SU-DHL-6 (cell line): ENCODE results near the gene AJM1.

ENCODE experiments used
- H2AFZ ChIP-seq: fragments of 200-600 bp; sonication (generic); 2 replicates; pipeline ENCODE4 v1.6.1; 2014; ENCODE audit warnings: low read depth, mild to moderate bottlenecking, moderate library complexity, mixed read lengths, antibody characterized with exemption, low read length; ENCODE audit not compliant: severe bottlenecking
- H3F3A ChIP-seq: fragments of 200-600 bp; shearing (Covaris generic); 2 replicates; pipeline ENCODE4 v1.6.0; 2016; ENCODE audit warnings: antibody characterized with exemption, mild to moderate bottlenecking; ENCODE audit not compliant: insufficient read depth
- H3K27ac ChIP-seq: fragments of 200-600 bp; sonication (generic); 2 replicates; pipeline ENCODE4 v1.5.1; 2016; ENCODE audit warnings: low read depth, mild to moderate bottlenecking, low read length, moderate library complexity, mixed read lengths
- H3K27me3 ChIP-seq: fragments of 200-600 bp; sonication (generic), shearing (Covaris generic); 2 replicates; pipeline ENCODE4 v1.6.0; 2014; ENCODE audit warnings: mild to moderate bottlenecking, low read length
- H3K36me3 ChIP-seq: fragments of 200-600 bp; sonication (generic); 2 replicates; pipeline ENCODE4 v1.6.1; 2014; ENCODE audit warnings: mild to moderate bottlenecking, low read length, mixed read lengths
- H3K4me2 ChIP-seq: fragments of 300-600, 200-600 bp; shearing (Covaris generic), sonication (generic); 2 replicates; pipeline ENCODE4 v1.6.0; 2014; ENCODE audit warnings: low read length, low read depth, mild to moderate bottlenecking; ENCODE audit not compliant: poor library complexity, severe bottlenecking
- H3K4me3 ChIP-seq: fragments of 200-600 bp; sonication (generic); 2 replicates; pipeline ENCODE4 v1.5.1; 2014; ENCODE audit warnings: antibody characterized with exemption, low read length, mild to moderate bottlenecking, mixed read lengths; ENCODE audit not compliant: insufficient read depth, poor library complexity, severe bottlenecking
- H3K79me2 ChIP-seq: fragments of 200-600 bp; sonication (generic); 2 replicates; pipeline ENCODE4 v1.6.1; 2014; ENCODE audit warnings: mild to moderate bottlenecking, low read length, moderate library complexity; ENCODE audit not compliant: insufficient read depth
- H3K9ac ChIP-seq: fragments of 200-600 bp; sonication (generic); 2 replicates; pipeline ENCODE4 v1.7.0; 2014; ENCODE audit warnings: mild to moderate bottlenecking, low read length
- H3K9me2 ChIP-seq: fragments of 200-600 bp; sonication (generic); replicated peaks from 2 replicates; pipeline ENCODE4 v1.6.1; 2014; ENCODE audit warnings: low read length; ENCODE audit not compliant: insufficient read depth
- H3K9me3 ChIP-seq: fragments of 200-600 bp; sonication (generic); 2 replicates; pipeline ENCODE4 v1.6.1; 2014; ENCODE audit warnings: low read length, mixed read lengths; ENCODE audit not compliant: insufficient read depth
- H4K20me1 ChIP-seq: fragments of 200-600 bp; sonication (generic); 2 replicates; pipeline ENCODE4 v1.6.1; 2014; ENCODE audit warnings: low read depth, mild to moderate bottlenecking, antibody characterized with exemption, low read length, moderate library complexity, mixed read lengths
- CTCF ChIP-seq: fragments of 200-600 bp; sonication (generic); IDR thresholded peaks from one replicate; pipeline ENCODE4 v1.5.1; 2017; ENCODE audit warnings: antibody characterized with exemption, mild to moderate bottlenecking, low read length, moderate library complexity; ENCODE audit not compliant: insufficient read depth, poor library complexity, severe bottlenecking
- EZH2phosphoT487 ChIP-seq: fragments of 200-600 bp; sonication (generic), shearing (Covaris generic); conservative IDR thresholded peaks from 2 replicates; pipeline ENCODE4 v1.6.1; 2018; ENCODE audit warnings: mild to moderate bottlenecking, antibody characterized with exemption, low read length, moderate library complexity, mixed read lengths

The AJM1 gene

GRCh38 chr9:136803551-136804508 lies 38.4 kb upstream of the AJM1 start:
- Histone ChIP-seq H3K27me3 (no peaks in the 10 kb centered on the region), H3K9me3 (no peaks in the 10 kb centered on the region), H3K9ac (no peak overlapping the region), H3K4me2 (no peak overlapping the region), H3K9me2 (no peaks in the 10 kb centered on the region), H3K4me3 (no peak overlapping the region), H2AFZ (no peak overlapping the region), H4K20me1 (no peaks in the 10 kb centered on the region), H3K27ac (no peak overlapping the region), H3K79me2 (peaks cover 14% of the 10 kb centered on the region), H3F3A (no peaks in the 10 kb centered on the region), H3K36me3 (no peaks in the 10 kb centered on the region)
- TF ChIP-seq CTCF (no peak), EZH2phosphoT487 (no peak)

GRCh38 chr9:136804509-136805206 lies 37.6 kb upstream of the AJM1 start:
- no peaks in the 10 kb centered on the region for H3F3A ChIP-seq
- peaks cover 1% of the 10 kb centered on the region; the same call in 1 of the 2 replicates for H4K20me1 ChIP-seq
- no peaks in the 10 kb centered on the region for H3K27me3 ChIP-seq
- no peaks in the 10 kb centered on the region for H3K9me2 ChIP-seq
- H3K36me3 ChIP-seq: peaks cover 3% of the 10 kb centered on the region
- no peak overlapping the region for H3K4me3 ChIP-seq
- peaks cover 23% of the 10 kb centered on the region for H3K79me2 ChIP-seq
- no peaks in the 10 kb centered on the region for H3K9me3 ChIP-seq
- no peak overlapping the region for H3K27ac ChIP-seq
- TF ChIP-seq EZH2phosphoT487: no peak
- no peak for TF ChIP-seq CTCF
- no peak overlapping the region for H3K9ac ChIP-seq
- no peak overlapping the region for H3K4me2 ChIP-seq
- H2AFZ ChIP-seq: no peak overlapping the region

GRCh38 chr9:136805207-136805740 lies 37.0 kb upstream of the AJM1 start:
- Histone ChIP-seq H3F3A (no peaks in the 10 kb centered on the region), H3K9me2 (no peaks in the 10 kb centered on the region), H3K4me3 (no peak overlapping the region), H3K27me3 (no peaks in the 10 kb centered on the region), H4K20me1 (peaks cover 3% of the 10 kb centered on the region; the same call in 1 of the 2 replicates), H3K79me2 (peaks cover 29% of the 10 kb centered on the region), H3K9me3 (no peaks in the 10 kb centered on the region), H3K36me3 (peaks cover 9% of the 10 kb centered on the region), H2AFZ (no peak overlapping the region), H3K9ac (no peak overlapping the region), H3K4me2 (no peak overlapping the region), H3K27ac (no peak overlapping the region)
- TF ChIP-seq CTCF: no peak
- TF ChIP-seq EZH2phosphoT487: no peak
